NB4 (cell line): ENCODE measurements around the gene YEATS2.
"Not testable (repeated sequence)": the region's sequence is repeated elsewhere in the genome, so short reads cannot be mapped to it uniquely, and the experiment has no call there.

Experiments
- DNase-seq: peaks from one replicate; pipeline ENCODE4 v3.0.0; 2010; ENCODE audit warnings: low read depth
- H3K4me3 ChIP-seq: one replicate; pipeline ENCODE4 v1.5.1; 2011; ENCODE audit warnings: mild to moderate bottlenecking, low read depth, low read length, moderate library complexity
- CTCF ChIP-seq: IDR thresholded peaks from one replicate; pipeline ENCODE4 v1.5.1; 2012; ENCODE audit warnings: low read depth, low read length
- MAX ChIP-seq: IDR thresholded peaks from 2 replicates; pipeline ENCODE4 v1.6.1; 2011; ENCODE audit warnings: low read depth, low read length
- MYC ChIP-seq: IDR thresholded peaks from 2 replicates; pipeline ENCODE4 v1.6.1; 2011; ENCODE audit warnings: low read depth, low read length
- POLR2A ChIP-seq: IDR thresholded peaks from 2 replicates; pipeline ENCODE4 v1.6.1; 2011; ENCODE audit warnings: mild to moderate bottlenecking; ENCODE audit not compliant: insufficient read length; ENCODE audit errors: extremely low read depth

Gene YEATS2

GRCh38 chr3:183725387-183725786, 27.8 kb downstream of the YEATS2 start:
- H3K4me3 ChIP-seq = no peak overlapping the region
- no peak for DNase-seq
- TF ChIP-seq CTCF (no peak), MYC (no peak), MAX (no peak), POLR2A (no peak)

- DNase-seq = no peak
- TF ChIP-seq MYC = no peak
- no peak for TF ChIP-seq POLR2A
- H3K4me3 ChIP-seq = no peak overlapping the region
These were observed 30.6 kb downstream of the YEATS2 start for GRCh38 chr3:183728204-183728603.

GRCh38 chr3:183730361-183730760, 32.8 kb downstream of the YEATS2 start:
- no peak overlapping the region for H3K4me3 ChIP-seq
- DNase-seq = no peak
- no peak for TF ChIP-seq CTCF
- no peak for TF ChIP-seq POLR2A
- TF ChIP-seq MYC = no peak
- TF ChIP-seq MAX = no peak

- DNase-seq = no peak
- TF ChIP-seq CTCF (no peak), POLR2A (no peak), MAX (no peak), MYC (no peak)
- H3K4me3 ChIP-seq = no peak overlapping the region
These were observed 34.0 kb downstream of the YEATS2 start for GRCh38 chr3:183731611-183732010.

GRCh38 chr3:183733553-183733952, 36.0 kb downstream of the YEATS2 start:
- no peak overlapping the region for H3K4me3 ChIP-seq
- no peak for TF ChIP-seq CTCF
- no peak for TF ChIP-seq POLR2A
- TF ChIP-seq MAX = no peak
- no peak for TF ChIP-seq MYC
- DNase-seq = no peak

- DNase-seq = no peak
- TF ChIP-seq MAX = no peak
- no peak overlapping the region for H3K4me3 ChIP-seq
These were observed 37.3 kb downstream of the YEATS2 start for GRCh38 chr3:183734750-183735494.

GRCh38 chr3:183737116-183737515, 39.5 kb downstream of the YEATS2 start:
- TF ChIP-seq POLR2A (no peak), MYC (no peak), MAX (no peak), CTCF (no peak)

GRCh38 chr3:183740154-183740553, 42.6 kb downstream of the YEATS2 start:
- H3K4me3 ChIP-seq, DNase-seq: not testable (repeated sequence)

More at GRCh38 chr3:183737116-183737515, 39.5 kb downstream of the YEATS2 start:
- no peak overlapping the region for H3K4me3 ChIP-seq
- no peak for DNase-seq
